IMR-90 (cell line): ENCODE measurements around the gene RSAD1. TPM values are rescaled to one million over a fixed set of nuclear protein-coding genes. Genes with fewer than 3 reads are reported as not detected.

Experiments used
- ATAC-seq: fragments of 200-7000 bp; cut with Tn5 transposase; 2 replicates; pipeline ENCODE4 v1.9.1; 2020; ENCODE audit warnings: low read depth, mild to moderate bottlenecking, moderate library complexity
- BruUV-seq: library from RNA; stranded (reverse); fragments of 400-500 nt; replicated peaks from 2 replicates; lab custom pipeline; 2021; lab: Mats Ljungman, UMichigan
- CTCF ChIA-PET: fragments of 300-600 bp; formaldehyde crosslinking; extraction: SDS; loops from one replicate; lab custom pipeline; 2021; ENCODE audit warnings: antibody characterized with exemption; lab: Yijun Ruan, JAX
- POLR2A ChIA-PET: fragments of 300-600 bp; sonication (Branson Sonifier 250); formaldehyde crosslinking; loops from one replicate; lab custom pipeline; 2022; ENCODE audit warnings: antibody characterized with exemption; ENCODE audit not compliant: unreplicated experiment; lab: Charles Lee
- DNase-seq: peaks from one replicate; pipeline ENCODE4 v3.0.0; 2013
- H2AFZ ChIP-seq: replicated peaks from 2 replicates; pipeline ENCODE3; 2013; ENCODE audit warnings: low read length, mild to moderate bottlenecking; ENCODE audit not compliant: poor library complexity
- H2AK5ac ChIP-seq: 2 replicates; pipeline ENCODE4 v1.6.1; 2013; ENCODE audit warnings: low read depth, low read length, inconsistent platforms
- H2AK9ac ChIP-seq: replicated peaks from 2 replicates; pipeline ENCODE3; 2013; ENCODE audit warnings: mild to moderate bottlenecking, low read depth, low read length, moderate library complexity; ENCODE audit not compliant: poor library complexity
- H2BK120ac ChIP-seq: 2 replicates; pipeline ENCODE4 v1.6.1; 2013; ENCODE audit warnings: low read depth, low read length, inconsistent platforms
- H2BK15ac ChIP-seq: 3 replicates; pipeline ENCODE4 v1.6.1; 2013; ENCODE audit warnings: low read depth, low read length, inconsistent platforms
- H2BK20ac ChIP-seq: 2 replicates; pipeline ENCODE4 v1.6.1; 2013; ENCODE audit warnings: low read depth, mild to moderate bottlenecking, inconsistent platforms, low read length, moderate library complexity
- H2BK5ac ChIP-seq: 2 replicates; pipeline ENCODE4 v1.6.1; 2013; ENCODE audit warnings: mild to moderate bottlenecking, low read depth, low read length, inconsistent platforms; ENCODE audit not compliant: poor library complexity, severe bottlenecking
- H3K14ac ChIP-seq: replicated peaks from 2 replicates; pipeline ENCODE4 v1.6.1; 2013; ENCODE audit warnings: low read depth, low read length, inconsistent platforms
- H3K18ac ChIP-seq: 2 replicates; pipeline ENCODE4 v1.6.1; 2013; ENCODE audit warnings: low read depth, low read length, control low read depth
- H3K23ac ChIP-seq: 2 replicates; pipeline ENCODE4 v1.6.1; 2013; ENCODE audit warnings: low read depth, low read length, inconsistent platforms
- H3K27ac ChIP-seq: 2 replicates; pipeline ENCODE4 v1.5.1; 2013; ENCODE audit warnings: mild to moderate bottlenecking, control low read depth, low read length; ENCODE audit not compliant: insufficient read depth
- H3K27me3 ChIP-seq: 2 replicates; pipeline ENCODE4 v1.6.1; 2013; ENCODE audit warnings: low read length; ENCODE audit not compliant: control insufficient read depth, insufficient read depth
- H3K36me3 ChIP-seq: 2 replicates; pipeline ENCODE4 v1.6.1; 2013; ENCODE audit warnings: low read length, mixed read lengths; ENCODE audit not compliant: control insufficient read depth, insufficient read depth
- H3K4ac ChIP-seq: 2 replicates; pipeline ENCODE4 v1.6.1; 2013; ENCODE audit warnings: low read depth, low read length, inconsistent platforms
- H3K4me1 ChIP-seq: 2 replicates; pipeline ENCODE4 v1.6.1; 2013; ENCODE audit warnings: low read length, mixed read lengths; ENCODE audit not compliant: control insufficient read depth, insufficient read depth
- H3K4me2 ChIP-seq: 2 replicates; pipeline ENCODE4 v1.6.1; 2013; ENCODE audit warnings: low read depth, mild to moderate bottlenecking, control low read depth, low read length, moderate library complexity
- H3K4me3 ChIP-seq: 2 replicates; pipeline ENCODE4 v1.5.1; 2013; ENCODE audit warnings: low read depth, mild to moderate bottlenecking, control low read depth, low read length, moderate library complexity; ENCODE audit not compliant: insufficient read depth
- H3K56ac ChIP-seq: 2 replicates; pipeline ENCODE4 v1.6.1; 2013; ENCODE audit warnings: low read length, inconsistent platforms; ENCODE audit not compliant: insufficient read depth; ENCODE audit errors: extremely low read depth
- H3K79me1 ChIP-seq, 2 experiments: 2 replicates each; pipeline ENCODE4 v1.6.1; 2013; ENCODE audit warnings: low read length in 2 of 2, inconsistent platforms in 1 of 2, low read depth in 1 of 2
- H3K9ac ChIP-seq: 2 replicates; pipeline ENCODE4 v1.6.1; 2013; ENCODE audit warnings: low read depth, low read length, control low read depth
- H3K9me1 ChIP-seq: 2 replicates; pipeline ENCODE4 v1.6.1; 2013; ENCODE audit warnings: low read length, inconsistent platforms; ENCODE audit not compliant: insufficient read depth
- H3K9me3 ChIP-seq: 2 replicates; pipeline ENCODE4 v1.6.1; 2013; ENCODE audit warnings: low read length; ENCODE audit not compliant: control insufficient read depth, insufficient read depth
- H4K20me1 ChIP-seq: 2 replicates; pipeline ENCODE4 v1.6.1; 2013; ENCODE audit warnings: low read length, inconsistent platforms; ENCODE audit not compliant: insufficient read depth
- H4K5ac ChIP-seq: 2 replicates; pipeline ENCODE4 v1.6.1; 2013; ENCODE audit warnings: mild to moderate bottlenecking, low read depth, low read length, control low read depth
- H4K8ac ChIP-seq, 2 experiments: 2 replicates each; pipeline ENCODE4 v1.6.1; 2013; ENCODE audit warnings: low read depth in 2 of 2, low read length in 2 of 2, control low read depth in 1 of 2, inconsistent platforms in 1 of 2
- H4K91ac ChIP-seq: 2 replicates; pipeline ENCODE4 v1.6.1; 2013; ENCODE audit warnings: low read depth, low read length, inconsistent platforms; ENCODE audit not compliant: insufficient read depth
- BHLHE40 ChIP-seq: fragments of 150-350 bp; IDR thresholded peaks from 2 replicates; pipeline ENCODE4 v1.6.1; 2016; ENCODE audit warnings: mild to moderate bottlenecking, low read depth, low read length
- CEBPB ChIP-seq: IDR thresholded peaks from 2 replicates; pipeline ENCODE4 v1.6.1; 2012; ENCODE audit warnings: low read depth, low read length, improper control_type of control experiment
- CHD1 ChIP-seq: IDR thresholded peaks from 2 replicates; pipeline ENCODE4 v1.6.1; 2012; ENCODE audit warnings: low read depth, low read length, improper control_type of control experiment
- CTCF ChIP-seq: conservative IDR thresholded peaks from 2 replicates; pipeline ENCODE4 v1.5.1; 2012; ENCODE audit warnings: mild to moderate bottlenecking, low read depth, low read length, improper control_type of control experiment
- ELK1 ChIP-seq: fragments of 150-350 bp; IDR thresholded peaks from 2 replicates; pipeline ENCODE4 v1.6.1; 2016; ENCODE audit warnings: low read depth, mild to moderate bottlenecking, low read length, moderate library complexity, borderline replicate concordance
- FOS ChIP-seq: fragments of 150-350 bp; IDR thresholded peaks from 2 replicates; pipeline ENCODE4 v1.6.1; 2016; ENCODE audit warnings: low read depth, low read length
- MAFK ChIP-seq: IDR thresholded peaks from 2 replicates; pipeline ENCODE4 v1.6.1; 2012; ENCODE audit warnings: low read depth, low read length, improper control_type of control experiment
- MAZ ChIP-seq: IDR thresholded peaks from 2 replicates; pipeline ENCODE4 v1.6.1; 2012; ENCODE audit warnings: low read depth, mild to moderate bottlenecking, low read length, improper control_type of control experiment, moderate library complexity, borderline replicate concordance
- MXI1 ChIP-seq: IDR thresholded peaks from 2 replicates; pipeline ENCODE4 v1.6.1; 2012; ENCODE audit warnings: low read depth, mild to moderate bottlenecking, low read length, moderate library complexity, borderline replicate concordance
- NFE2L2 ChIP-seq: fragments of 150-350 bp; IDR thresholded peaks from 2 replicates; pipeline ENCODE4 v1.6.1; 2016; ENCODE audit warnings: low read depth, mild to moderate bottlenecking, low read length
- POLR2A ChIP-seq: IDR thresholded peaks from 2 replicates; pipeline ENCODE4 v1.6.1; 2012; ENCODE audit warnings: mild to moderate bottlenecking, low read depth, low read length
- RAD21 ChIP-seq: IDR thresholded peaks from 2 replicates; pipeline ENCODE4 v1.6.1; 2012; ENCODE audit warnings: low read length, improper control_type of control experiment
- RCOR1 ChIP-seq: IDR thresholded peaks from 2 replicates; pipeline ENCODE4 v1.6.1; 2012; ENCODE audit warnings: mild to moderate bottlenecking, low read length, improper control_type of control experiment; ENCODE audit not compliant: insufficient replicate concordance
- SMC3 ChIP-seq: fragments of 150-350 bp; IDR thresholded peaks from 2 replicates; pipeline ENCODE4 v1.6.1; 2016; ENCODE audit warnings: low read depth, mild to moderate bottlenecking, antibody characterized with exemption, low read length, moderate library complexity
- USF2 ChIP-seq: fragments of 150-350 bp; IDR thresholded peaks from 2 replicates; pipeline ENCODE4 v1.6.1; 2017; ENCODE audit warnings: mild to moderate bottlenecking, antibody characterized with exemption, low read length, low read depth
- WGBS, 2 experiments: methylation state at CpG; one replicate each; pipeline versions ENCODE4 v1.1.5 to v1.1.7; 2013; ENCODE audit warnings: missing lambda C conversion rate in 2 of 2; ENCODE audit not compliant: insufficient read length in 1 of 2; ENCODE audit errors: extremely low coverage in 2 of 2; 5-methylcytosine and 5-hydroxymethylcytosine counted together
- dilution Hi-C: fragments of 300-500 bp; cut with HindIII; formaldehyde crosslinking; loops from one replicate; pipeline ENCODE4 v1.14.3; 2018; ENCODE audit warnings: low sequenced_read_pairs; ENCODE audit not compliant: unreplicated experiment
- in situ Hi-C: fragments of 300-500 bp; cut with MboI; formaldehyde crosslinking; loops from 3 replicates; pipeline ENCODE4 v1.14.3; 2019; ENCODE audit warnings: low sequenced_read_pairs, inconsistent platforms, mixed read lengths
- intact Hi-C: fragments of 100-400 bp; cut with micrococcal nuclease; formaldehyde crosslinking; loops from 2 replicates; pipeline ENCODE4 v1.10.0; 2022
- polyA plus RNA-seq, 3 experiments: library from polyadenylated mRNA; depleted of rRNA; stranded (reverse); fragments of >200 nt; gene quantifications; 2 replicates each; pipeline ENCODE4 v1.2.3, GENCODE V29; 2012; ENCODE audit warnings: low replicate concordance in 1 of 3
- total RNA-seq: library from RNA; depleted of rRNA; stranded (reverse); fragments of >200 nt; gene quantifications from 2 replicates; pipeline ENCODE4 v1.2.3, GENCODE V29; 2012

Gene RSAD1
- total and polyA plus RNA-seq, 2 of the 4 experiments (the other 2 are of a cell fraction), result 10.8 to 19.2 TPM

GRCh38 chr17:50513495-50513894 lies 34.8 kb downstream of the RSAD1 start:
- Histone ChIP-seq H3K4me1 (peaks cover 2% of the 10 kb centered on the region), H3K23ac (no peak overlapping the region), H3K18ac (no peak overlapping the region), H3K4ac (no peak overlapping the region), H2AFZ (no peak overlapping the region), H2AK9ac (no peak overlapping the region), H2BK15ac (no peak overlapping the region), H2BK20ac (no peak overlapping the region), H3K4me2 (no peak overlapping the region), H3K9ac (no peak overlapping the region), H3K4me3 (no peak overlapping the region), H3K9me1 (0 out of 2 replicates have a peak, but pooled peaks cover 6% of the 10 kb centered on the region), H3K79me1 (no peaks in the 10 kb centered on the region; a peak in 1 of 4 replicates), H4K20me1 (no peaks in the 10 kb centered on the region), H3K14ac (no peak overlapping the region), H3K56ac (no peak overlapping the region), H3K27ac (no peak overlapping the region), H2BK5ac (no peak overlapping the region), H3K27me3 (peaks cover 6% of the 10 kb centered on the region; the same call in 1 of the 2 replicates), H3K36me3 (no peaks in the 10 kb centered on the region), H4K8ac (no peak overlapping the region), H2AK5ac (no peak overlapping the region), H3K9me3 (no peaks in the 10 kb centered on the region), H4K5ac (no peak overlapping the region), H2BK120ac (no peak overlapping the region), H4K91ac (no peak overlapping the region)
- ChIA-PET CTCF (interaction anchor here (0.7 kb wide), 1 partner anchor 12 kb away, joined by 8 read pairs; no protein-coding TSS in a partner anchor), POLR2A (no interaction called here)
- no peak for ATAC-seq
- TF ChIP-seq RCOR1 (no peak), FOS (no peak), SMC3 (no peak), RAD21 (no peak), MAFK (no peak), POLR2A (no peak), CTCF (no peak), MXI1 (no peak), NFE2L2 (no peak), CHD1 (no peak), ELK1 (no peak), USF2 (no peak), BHLHE40 (no peak), CEBPB (no peak), MAZ (no peak)
- in situ Hi-C loops, result no loop called here
- dilution Hi-C loops, result no loop called here
- WGBS, 2 experiments, result no CpG with 5 or more reads among the region's 4 CpGs
- intact Hi-C loops, result no loop called here
- DNase-seq, result no peak
- no TSS peak for BruUV-seq
